Stimulated activated CD8-positive, alpha-beta memory T cell treated with anti-CD3 and anti-CD28 coated beads, Interleukin-4, amount 100 ng/mL, for 4 hours (primary cell): ENCODE measurements around the gene IL4.
"Not testable (repeated sequence)": the region's sequence is repeated elsewhere in the genome, so short reads cannot be mapped to it uniquely, and the experiment has no call there.

Source experiments
- DNase-seq, 2 donors: peaks; one replicate each; pipeline ENCODE4 v3.0.0-alpha.2; 2020; ENCODE audit warnings: low read depth in 2 of 2, low spot score in 1 of 2

Gene IL4

DNA sequence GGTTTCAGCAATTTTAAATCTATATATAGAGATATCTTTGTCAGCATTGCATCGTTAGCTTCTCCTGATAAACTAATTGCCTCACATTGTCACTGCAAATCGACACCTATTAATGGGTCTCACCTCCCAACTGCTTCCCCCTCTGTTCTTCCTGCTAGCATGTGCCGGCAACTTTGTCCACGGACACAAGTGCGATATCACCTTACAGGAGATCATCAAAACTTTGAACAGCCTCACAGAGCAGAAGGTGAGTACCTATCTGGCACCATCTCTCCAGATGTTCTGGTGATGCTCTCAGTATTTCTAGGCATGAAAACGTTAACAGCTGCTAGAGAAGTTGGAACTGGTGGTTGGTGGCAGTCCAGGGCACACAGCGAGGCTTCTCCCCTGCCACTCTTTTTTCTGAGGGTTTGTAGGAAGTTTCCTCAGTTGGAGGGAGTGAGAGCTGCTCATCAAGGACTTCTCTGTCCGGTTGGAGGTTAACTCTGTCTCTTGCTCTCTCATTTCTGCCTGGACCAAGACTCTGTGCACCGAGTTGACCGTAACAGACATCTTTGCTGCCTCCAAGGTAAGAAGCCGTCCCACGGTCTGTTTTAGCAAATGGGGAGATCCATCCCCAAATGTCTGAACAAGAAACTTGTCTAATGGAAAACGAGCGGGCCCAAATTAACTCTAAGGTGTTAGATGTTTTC, at the start of gene IL4:
IL4 (plus strand) TSS at position 51 of the 692 bp plus-strand sequence; CDS start at position 113, 62 bp downstream.
- DNase-seq: no peak

DNA sequence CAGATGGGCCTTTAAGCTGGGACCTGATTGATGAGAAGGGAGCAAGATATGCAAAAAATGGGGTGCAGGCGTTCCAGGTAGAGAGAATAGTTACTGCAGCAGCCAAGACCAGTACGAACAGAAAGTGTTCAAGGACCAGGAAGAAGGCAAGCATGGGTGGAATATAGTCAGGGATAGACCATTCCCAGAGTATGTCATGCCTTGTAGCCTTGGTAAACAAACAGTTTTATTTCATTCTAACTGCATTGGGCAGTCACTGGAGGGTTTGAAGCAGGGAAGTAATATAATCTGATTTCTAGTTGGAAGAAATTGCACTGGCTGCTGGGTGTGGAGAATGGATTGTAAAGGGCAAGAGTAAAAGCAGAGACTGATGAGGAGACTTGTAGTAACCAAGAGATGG, 46.3 kb upstream of the IL4 start:
- no peak for DNase-seq

DNA sequence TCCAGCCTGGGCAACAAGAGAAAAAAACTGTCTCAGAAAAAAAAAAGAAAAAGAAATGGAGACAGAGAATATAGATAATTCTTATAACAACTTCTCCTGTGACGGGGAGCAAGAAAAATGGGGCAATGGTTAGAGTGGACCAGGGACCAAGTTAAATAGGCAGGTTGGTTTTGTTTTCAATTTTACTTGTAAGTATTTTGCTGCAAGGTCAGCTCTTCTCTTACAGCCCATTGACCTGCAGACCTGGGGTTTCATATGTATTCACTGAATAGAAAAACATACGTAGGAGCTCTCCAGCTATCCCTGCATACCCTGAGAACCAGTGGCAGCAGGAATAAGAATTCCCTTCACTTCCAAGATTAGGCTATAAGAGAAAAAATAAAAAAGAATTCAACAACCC, 45.0 kb upstream of the IL4 start:
- DNase-seq: no peak

DNA sequence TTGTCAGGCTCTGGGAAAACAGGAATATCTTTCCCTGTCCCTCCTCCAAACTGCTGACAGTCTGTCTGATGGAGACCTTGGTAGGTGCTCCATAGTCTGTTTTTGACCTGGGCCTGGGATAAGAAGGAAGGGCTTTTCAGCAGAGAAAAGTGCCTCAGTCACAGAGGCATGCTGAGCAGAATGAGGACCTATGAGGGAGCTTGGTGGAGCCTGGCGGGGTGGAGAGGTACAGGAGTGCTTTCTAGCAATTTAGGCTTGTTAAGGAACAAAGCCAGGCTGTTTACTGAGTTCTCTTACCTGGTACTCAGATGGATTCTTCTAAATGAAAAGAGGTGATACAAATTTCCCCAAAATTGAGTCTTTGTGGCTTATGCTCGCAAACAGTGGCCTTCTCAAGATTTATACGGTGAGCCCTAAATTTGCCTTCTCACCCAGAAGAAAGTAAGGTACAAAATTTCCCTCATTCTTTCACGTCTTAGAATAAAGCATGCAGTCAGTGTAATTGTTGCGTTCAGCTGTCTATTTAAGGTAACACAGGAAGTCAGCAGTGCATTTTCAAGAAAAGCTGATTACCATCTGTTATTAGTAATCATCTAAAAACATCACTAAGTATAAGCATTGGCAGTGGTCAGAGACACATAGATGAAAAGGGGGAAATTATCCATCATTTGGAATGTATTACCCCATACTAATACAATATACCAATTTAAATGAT, 44.4 kb upstream of the IL4 start:
- no peak for DNase-seq

DNA sequence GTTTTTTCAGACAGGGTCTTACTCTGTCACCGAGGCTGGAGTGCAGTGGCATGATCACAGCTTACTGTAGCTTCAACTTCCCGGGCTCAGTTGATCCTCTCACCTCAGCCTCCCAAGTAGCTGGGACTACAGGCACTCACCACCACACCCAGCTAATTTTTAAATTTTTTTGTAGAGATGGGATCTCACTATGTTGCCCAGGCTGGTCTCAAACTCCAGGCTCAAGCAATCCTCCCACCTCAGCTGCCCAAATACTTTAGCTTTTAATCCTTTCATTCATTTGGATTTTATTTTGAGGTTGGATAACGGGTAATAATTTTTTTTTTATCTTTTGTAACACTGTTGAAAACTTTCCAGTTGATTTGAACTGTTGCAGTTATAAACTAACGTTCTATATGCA, 40.2 kb upstream of the IL4 start:
- not testable (repeated sequence) for DNase-seq

DNA sequence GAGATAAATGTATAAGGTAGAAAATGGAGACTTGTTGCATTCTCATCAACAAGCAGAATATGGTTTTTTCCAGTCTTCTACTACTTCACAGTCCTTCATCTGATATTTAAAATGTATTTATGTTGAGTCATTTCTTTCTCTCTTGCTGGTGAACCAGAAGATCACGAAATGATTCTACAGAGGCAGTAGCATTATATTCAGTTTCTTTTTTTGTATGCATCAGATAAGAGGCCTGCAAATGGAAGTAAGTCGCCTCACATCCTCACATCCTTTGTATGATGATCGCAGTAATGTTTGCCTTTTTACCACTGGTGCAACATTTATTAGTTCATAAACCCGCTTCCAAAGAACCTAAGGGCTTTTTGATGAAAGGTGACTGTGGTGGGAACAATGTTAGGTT, 37.9 kb upstream of the IL4 start:
- DNase-seq: no peak

DNA sequence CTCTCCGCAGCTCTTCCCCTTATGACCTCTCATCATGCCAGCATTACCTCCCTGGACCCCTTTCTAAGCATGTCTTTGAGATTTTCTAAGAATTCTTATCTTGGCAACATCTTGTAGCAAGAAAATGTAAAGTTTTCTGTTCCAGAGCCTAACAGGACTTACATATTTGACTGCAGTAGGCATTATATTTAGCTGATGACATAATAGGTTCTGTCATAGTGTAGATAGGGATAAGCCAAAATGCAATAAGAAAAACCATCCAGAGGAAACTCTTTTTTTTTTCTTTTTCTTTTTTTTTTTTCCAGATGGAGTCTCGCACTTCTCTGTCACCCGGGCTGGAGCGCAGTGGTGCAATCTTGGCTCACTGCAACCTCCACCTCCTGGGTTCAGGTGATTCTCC, 36.5 kb upstream of the IL4 start:
- DNase-seq: no peak

DNA sequence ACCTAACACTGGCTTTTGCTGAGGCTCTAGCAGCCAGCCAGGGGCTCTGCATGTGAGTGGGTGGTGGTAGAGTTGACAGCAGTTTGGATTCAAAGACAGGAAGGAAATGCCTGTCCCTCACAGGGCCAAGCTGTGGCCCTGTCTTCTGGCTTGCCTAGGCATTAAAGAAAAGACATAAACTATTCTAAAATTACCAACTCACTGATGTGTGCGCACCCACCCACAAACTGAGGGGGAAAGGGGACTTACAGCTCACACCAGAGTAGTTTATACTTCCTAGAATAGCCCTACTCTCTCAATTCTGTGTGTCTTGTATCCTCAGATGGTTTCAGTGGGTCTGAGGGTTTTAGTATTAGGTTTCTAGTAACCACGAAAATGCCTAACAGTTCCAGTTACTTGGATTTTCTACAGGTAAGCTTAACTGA, 34.1 kb upstream of the IL4 start:
- no peak for DNase-seq

DNA sequence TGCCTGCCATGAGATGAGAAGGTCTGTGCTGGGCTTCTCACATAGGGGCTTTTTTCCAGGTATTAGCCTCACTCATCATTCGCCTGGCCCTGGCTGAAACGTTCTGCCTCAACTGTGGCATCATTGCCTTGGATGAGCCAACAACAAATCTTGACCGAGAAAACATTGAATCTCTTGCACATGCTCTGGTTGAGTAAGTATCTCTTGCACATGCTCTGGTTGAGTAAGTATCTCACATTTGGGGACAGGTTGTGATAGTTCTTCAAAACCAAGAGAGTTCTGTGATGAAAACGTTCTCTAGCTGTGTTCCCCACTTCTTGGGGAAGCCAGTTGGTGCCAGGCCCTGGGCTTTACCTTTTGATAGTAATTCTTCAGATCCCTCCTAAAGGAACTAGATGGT, 33.2 kb upstream of the IL4 start:
- DNase-seq: no peak

DNA sequence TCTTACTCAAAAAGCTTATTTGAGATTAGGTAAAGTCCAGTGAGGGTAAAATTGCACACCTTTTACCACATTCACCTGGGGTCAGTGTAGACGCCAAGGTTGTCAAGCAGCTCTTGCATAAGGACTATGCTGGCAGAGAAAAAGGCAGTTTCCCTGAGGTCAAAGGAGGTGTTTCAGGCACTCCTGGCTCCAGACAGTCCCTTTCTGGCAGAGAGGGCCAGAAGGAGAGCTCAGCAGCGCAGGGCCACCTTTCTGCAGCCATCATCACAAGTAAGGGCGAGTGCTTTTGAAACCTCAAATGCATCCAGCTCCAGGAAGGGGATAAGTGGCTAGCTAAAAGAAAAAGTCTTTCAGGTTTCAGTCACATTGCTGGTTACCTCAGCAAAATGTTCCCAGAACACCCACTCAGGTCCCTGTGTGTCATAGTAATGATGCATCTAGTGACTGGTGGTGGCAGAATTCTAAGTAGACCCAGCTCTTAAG, 32.5 kb upstream of the IL4 start:
- DNase-seq: no peak

DNA sequence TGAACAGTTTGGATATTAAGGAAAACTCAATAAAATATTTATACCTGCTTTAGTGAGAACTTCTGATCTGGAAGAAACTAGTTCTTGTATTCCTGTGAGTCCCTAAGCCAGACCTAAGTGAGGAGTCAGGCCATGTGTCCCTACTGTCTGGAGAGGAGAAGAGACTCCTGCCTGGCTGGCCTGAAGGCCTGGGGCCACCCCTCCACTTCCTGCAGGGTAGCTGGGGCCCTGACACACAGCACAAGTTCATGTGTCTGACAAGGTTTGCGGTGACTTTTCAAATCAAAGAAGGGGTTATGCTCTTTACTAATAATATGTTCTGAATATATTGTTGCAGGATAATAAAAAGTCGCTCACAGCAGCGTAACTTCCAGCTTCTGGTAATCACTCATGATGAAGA, 31.9 kb upstream of the IL4 start:
- no peak for DNase-seq

DNA sequence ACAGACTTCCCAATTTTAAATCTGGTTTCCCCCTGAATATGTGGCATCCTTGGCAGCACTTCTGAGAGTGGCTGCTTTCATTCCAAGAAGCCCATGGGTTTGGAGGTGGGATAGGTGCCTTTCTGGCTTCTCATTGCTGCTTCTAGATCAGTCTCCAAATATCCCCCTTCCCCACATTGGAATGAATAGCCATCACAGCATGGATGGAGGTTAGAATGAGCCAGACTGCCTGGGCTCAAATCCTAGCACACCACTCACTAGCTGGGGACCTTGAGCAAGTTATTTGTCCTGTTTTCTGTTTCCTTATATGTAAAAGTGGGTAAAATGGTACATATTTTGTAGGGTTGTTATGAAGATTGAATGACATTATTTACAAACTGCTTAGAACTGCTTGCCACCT, 29.6 kb upstream of the IL4 start:
- no peak for DNase-seq

DNA sequence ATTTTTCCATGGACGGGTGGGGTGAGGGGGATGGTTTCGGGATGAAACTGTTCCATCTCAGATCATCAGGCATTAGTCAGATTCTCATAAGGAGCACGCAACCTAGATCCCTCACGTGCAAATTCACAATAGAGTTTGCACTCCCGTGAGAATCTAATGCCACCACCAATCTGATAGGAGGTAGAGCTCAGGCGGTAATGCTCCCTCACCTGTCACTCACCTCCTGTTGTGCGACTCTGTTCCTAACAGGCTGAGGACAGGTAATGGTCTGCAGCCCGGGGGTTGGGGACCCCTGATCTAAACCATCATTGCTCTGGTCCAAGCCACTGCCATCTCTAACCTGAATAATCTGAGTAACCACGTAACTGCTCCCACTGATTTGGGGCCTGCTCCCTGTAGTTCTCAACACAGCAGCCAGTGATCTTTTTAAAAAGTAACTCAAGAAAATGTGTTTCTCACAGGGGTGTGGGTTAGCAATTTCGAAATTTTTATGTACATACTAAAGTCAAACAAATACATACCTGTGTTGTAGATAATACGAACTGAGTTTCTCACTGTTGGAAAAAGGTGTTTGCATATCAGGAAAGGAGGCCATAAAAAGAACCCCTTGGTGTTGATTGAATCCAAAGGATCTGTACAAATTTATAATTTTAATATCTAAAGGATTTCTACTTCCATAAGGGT, 27.1 kb upstream of the IL4 start:
- no peak for DNase-seq

DNA sequence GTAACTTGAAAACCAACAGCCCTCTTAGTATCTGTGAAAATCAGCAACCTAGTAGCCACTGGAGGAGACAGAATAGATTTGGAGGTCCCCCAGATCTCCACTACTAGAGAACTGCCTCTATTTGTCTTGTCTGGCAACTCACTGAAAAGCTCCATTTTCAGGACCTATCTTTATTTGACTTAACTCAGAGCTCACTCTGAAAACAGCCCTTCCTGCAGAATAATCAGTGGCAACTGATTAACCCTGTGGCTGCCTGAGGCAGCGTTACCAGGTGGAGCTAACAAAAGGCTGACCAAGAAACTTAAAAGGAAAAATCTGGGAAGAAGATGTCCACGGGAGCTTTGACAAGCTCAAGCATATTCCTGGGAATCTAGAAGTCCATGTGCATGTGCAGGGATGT, 26.3 kb upstream of the IL4 start:
- DNase-seq: no peak

DNA sequence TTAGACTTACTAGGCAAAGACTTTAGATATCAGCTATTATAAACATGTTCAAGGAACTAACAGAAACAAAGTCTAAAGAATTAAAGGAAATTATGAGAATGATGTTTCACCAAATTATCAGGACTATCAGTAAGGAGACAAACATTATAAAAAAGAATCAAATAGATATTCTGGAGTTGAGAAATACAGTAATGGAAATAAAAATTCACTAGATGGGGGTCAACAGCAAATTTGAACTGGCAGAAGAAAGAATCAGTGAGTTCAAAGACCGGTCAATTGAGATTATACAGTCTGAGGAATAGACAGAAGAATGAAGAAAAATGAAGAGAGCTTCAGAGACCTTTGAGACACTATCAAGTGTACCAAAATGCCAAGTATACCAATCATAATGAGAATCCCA, 25.4 kb upstream of the IL4 start:
- DNase-seq: no peak

DNA sequence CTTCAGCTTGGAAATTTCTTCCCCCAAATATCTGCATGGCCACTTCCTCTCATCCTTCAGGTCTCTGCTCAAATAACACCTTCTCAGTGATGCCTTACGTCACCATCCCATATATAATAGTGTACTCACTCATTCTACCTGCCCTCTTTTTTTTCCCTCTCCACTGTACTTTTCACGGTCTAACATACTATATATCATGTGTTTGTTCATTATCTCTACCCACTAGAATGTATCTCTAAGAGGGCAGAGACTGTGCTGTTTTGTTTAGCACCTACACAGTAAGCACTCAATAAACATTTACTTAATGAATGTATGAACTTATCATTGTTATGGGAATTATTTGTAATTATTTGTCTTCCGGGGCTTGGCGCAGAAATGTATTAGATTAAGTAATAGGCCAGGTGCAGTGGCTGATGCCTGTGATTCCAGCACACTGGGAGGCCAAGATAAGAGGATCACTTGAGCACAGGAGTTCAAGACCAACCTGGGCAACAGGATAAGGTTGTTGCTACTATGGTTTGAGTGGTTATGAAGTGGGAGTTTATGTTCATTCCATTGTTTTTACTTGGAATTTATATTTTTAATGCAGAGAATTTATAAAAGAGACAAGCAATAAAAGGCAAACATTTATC, 21.8 kb upstream of the IL4 start:
- DNase-seq: no peak

DNA sequence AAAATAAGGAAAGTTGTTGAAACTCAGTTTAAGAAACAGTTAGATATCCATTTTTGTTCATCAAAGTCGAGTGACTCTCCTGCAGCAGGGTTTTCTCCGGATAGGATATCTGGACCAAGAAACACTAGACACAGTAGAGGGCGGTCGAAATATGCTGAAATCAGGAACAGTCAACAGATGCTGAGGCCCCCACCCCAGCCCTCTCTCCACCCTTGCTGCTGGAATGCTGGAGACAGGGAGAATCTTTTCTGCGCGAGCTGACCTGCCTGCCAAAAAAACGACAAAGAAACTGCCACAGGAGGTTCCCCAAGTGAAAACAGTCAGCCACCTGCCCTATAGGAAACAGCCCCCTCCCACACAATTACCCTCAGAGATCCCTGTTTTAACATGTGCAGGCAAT, 20.1 kb upstream of the IL4 start:
- DNase-seq: no peak

DNA sequence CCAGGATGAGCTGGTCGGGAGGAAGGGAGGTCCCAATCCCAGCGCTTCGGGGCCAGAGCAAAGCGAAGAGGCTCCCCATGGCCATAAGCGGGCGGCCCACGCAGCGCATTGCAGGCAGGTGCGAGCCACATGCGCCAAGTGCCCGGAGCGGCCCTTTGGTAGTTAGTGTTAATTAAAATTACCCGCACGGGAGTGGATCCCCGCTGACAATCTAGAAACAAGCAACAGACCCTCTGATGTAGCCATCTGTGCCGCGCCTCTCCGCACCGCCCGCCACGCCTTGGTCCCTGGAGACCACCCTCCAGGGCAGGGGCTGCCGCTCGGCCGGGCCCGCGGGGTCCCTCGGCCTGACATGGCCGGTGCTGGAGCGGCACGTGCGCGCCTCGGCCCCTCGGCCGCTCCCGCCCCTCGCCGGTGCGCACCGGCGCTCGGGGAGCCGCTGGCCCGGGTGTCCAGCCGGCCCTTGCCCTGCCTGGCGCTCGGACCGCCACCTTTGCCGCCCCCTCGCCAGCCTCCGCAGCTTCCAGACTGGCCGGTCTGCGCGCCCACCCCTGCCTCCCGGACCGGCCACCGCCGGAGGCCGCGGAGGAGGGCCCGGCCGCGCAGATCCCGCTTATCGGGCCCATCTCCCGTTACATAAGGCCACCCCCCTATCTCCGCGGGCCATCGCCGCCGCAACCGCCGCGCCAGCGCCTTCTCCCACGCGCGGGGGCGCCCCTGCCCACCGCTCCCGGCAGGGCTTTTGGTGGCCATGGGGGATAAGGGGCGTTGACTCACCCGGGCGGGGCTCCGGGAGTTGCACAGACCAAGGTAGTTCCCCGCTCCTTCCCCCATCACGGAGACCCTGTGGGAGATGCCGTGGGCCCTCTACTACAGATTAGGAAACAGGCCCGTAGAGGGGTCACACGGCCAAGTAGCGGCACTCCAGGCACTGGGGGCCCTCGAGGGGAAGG, 17.7 kb upstream of the IL4 start:
- DNase-seq: peak in 1 of 2 donors; percentile 20

DNA sequence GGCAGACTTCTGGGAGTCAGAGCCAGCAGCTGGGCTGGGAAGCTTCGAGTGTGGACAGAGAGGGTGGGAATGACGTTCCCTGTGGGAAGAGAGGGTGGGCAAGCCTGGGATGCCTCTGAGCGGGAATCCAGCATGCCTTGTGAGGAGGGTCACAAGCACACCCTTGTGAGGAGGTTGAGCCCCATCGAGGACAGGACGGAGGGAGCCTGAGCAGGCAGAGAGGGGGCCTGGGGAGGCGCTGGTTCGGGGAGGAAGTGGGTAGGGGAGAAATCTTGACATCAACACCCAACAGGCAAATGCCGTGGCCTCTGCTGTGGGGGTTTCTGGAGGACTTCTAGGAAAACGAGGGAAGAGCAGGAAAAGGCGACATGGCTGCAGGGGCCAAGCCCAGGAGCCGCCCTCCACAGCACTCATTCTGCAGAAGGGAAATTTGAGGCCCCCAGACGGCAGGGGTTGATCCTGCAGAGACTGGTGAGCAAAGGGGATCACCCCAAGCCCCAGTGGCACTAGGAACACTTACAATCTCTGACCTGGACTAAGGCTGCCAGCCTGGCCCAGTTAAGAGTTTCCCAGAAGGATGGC, 16.9 kb upstream of the IL4 start:
- no peak for DNase-seq

DNA sequence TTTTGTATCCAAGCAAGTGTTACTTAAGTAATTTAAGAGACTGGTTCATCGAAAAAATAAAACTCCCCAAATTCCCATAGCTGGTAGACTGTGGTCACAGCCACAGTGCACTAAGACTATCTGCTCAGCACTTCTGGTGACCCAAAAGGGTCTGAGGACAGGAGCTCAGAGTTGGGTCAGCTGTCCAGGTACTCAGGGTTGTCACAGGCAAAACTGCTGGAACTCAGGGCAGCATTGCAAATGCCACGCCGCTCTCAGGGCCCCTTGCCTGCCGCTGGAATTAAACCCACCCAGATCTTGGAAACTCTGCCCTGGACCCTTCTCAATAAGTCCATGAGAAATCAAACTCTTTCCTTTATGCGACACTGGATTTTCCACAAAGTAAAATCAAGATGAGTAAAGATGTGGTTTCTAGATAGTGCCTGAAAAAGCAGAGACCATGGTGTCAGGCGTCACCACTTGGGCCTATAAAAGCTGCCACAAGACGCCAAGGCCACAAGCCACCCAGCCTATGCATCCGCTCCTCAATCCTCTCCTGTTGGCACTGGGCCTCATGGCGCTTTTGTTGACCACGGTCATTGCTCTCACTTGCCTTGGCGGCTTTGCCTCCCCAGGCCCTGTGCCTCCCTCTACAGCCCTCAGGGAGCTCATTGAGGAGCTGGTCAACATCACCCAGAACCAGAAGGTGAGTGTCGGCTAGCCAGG, 16.0 kb upstream of the IL4 start, which contains the start of gene IL13:
IL13 (plus strand) TSS at position 498 of the 705 bp plus-strand sequence; CDS start at position 512, 14 bp downstream.
- DNase-seq: no peak
